ENCODE results near the gene COMMD3.

Gene COMMD3

DNA sequence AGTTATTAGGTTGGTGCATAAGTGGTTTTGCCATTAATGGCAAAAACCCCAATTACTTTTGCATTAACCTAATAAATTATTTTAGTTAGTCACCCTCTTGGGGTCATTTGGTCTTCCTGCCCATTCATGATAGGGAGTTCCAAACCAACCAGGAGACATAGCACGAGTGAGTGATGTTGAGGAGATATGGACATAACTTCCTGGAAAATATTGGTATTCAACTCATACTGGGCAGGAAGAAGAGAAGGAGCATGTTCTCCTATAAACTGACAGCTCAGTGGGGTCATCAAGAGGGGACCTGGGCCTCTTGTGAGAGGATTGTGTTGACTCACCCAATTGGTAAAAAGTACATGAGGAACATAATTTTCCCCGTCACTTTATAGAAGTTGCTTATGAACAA is 52.8 kb downstream of the COMMD3 start:
- DNase-seq = no peak

GRCh38 chr10:22369434-22370072 is 53.4 kb downstream of the COMMD3 start:
- DNase-seq = no peak
